H9 (cell line): ENCODE results near the gene ZNF469. TPM values are rescaled to one million over a fixed set of nuclear protein-coding genes. Genes with fewer than 3 reads are reported as not detected.

Experiments
- DNase-seq: peaks from one replicate; pipeline ENCODE4 v3.0.0-alpha.2; 2017
- H2AFZ ChIP-seq: one replicate; pipeline ENCODE4 v1.6.1; 2013; ENCODE audit warnings: mild to moderate bottlenecking, low read length, control low read depth, moderate library complexity
- H2AK5ac ChIP-seq: 2 replicates; pipeline ENCODE4 v1.6.1; 2013; ENCODE audit warnings: low read length, control low read depth, mixed read lengths; ENCODE audit not compliant: insufficient read length
- H2BK120ac ChIP-seq: one replicate; pipeline ENCODE4 v1.6.1; 2013; ENCODE audit warnings: low read depth, mild to moderate bottlenecking, low read length, control low read depth, inconsistent platforms; ENCODE audit not compliant: poor library complexity, severe bottlenecking
- H2BK12ac ChIP-seq: 2 replicates; pipeline ENCODE4 v1.6.1; 2013; ENCODE audit warnings: low read length, control low read depth, mixed read lengths, low read depth; ENCODE audit not compliant: insufficient read length
- H2BK15ac ChIP-seq: 2 replicates; pipeline ENCODE4 v1.6.1; 2013; ENCODE audit warnings: low read depth, low read length, control low read depth
- H2BK20ac ChIP-seq: one replicate; pipeline ENCODE4 v1.6.1; 2013; ENCODE audit warnings: low read depth, mild to moderate bottlenecking, low read length, control low read depth, inconsistent platforms; ENCODE audit not compliant: poor library complexity, severe bottlenecking
- H2BK5ac ChIP-seq: 2 replicates; pipeline ENCODE4 v1.6.1; 2013; ENCODE audit warnings: low read length, control low read depth, mixed read lengths; ENCODE audit not compliant: insufficient read length
- H3K14ac ChIP-seq: 2 replicates; pipeline ENCODE4 v1.6.1; 2013; ENCODE audit warnings: low read length, control low read depth; ENCODE audit not compliant: insufficient read depth
- H3K18ac ChIP-seq: 2 replicates; pipeline ENCODE4 v1.6.1; 2013; ENCODE audit warnings: low read depth, mild to moderate bottlenecking, mixed read lengths, low read length, control low read depth; ENCODE audit not compliant: insufficient read length
- H3K23ac ChIP-seq: 2 replicates; pipeline ENCODE4 v1.6.1; 2013; ENCODE audit warnings: low read length, control low read depth, mixed read lengths, low read depth; ENCODE audit not compliant: insufficient read length
- H3K23me2 ChIP-seq: 2 replicates; pipeline ENCODE4 v1.6.1; 2013; ENCODE audit warnings: low read depth, mild to moderate bottlenecking, mixed read lengths, low read length, control low read depth; ENCODE audit not compliant: insufficient read length, poor library complexity, severe bottlenecking
- H3K27ac ChIP-seq: 2 replicates; pipeline ENCODE4 v1.5.1; 2013; ENCODE audit warnings: low read length, control low read depth, mixed read lengths, low read depth; ENCODE audit not compliant: insufficient read length
- H3K27me3 ChIP-seq: 2 replicates; pipeline ENCODE4 v1.6.1; 2013; ENCODE audit warnings: low read length, control low read depth, inconsistent platforms; ENCODE audit not compliant: insufficient read depth
- H3K4ac ChIP-seq: 2 replicates; pipeline ENCODE4 v1.6.1; 2013; ENCODE audit warnings: low read depth, mild to moderate bottlenecking, control low read depth, inconsistent platforms, low read length, moderate library complexity
- H3K4me1 ChIP-seq: 2 replicates; pipeline ENCODE4 v1.6.1; 2013; ENCODE audit warnings: low read length, control low read depth, inconsistent platforms; ENCODE audit not compliant: insufficient read depth
- H3K4me2 ChIP-seq: 2 replicates; pipeline ENCODE4 v1.6.1; 2013; ENCODE audit warnings: low read length, control low read depth, mixed read lengths; ENCODE audit not compliant: insufficient read length, insufficient read depth
- H3K56ac ChIP-seq: 2 replicates; pipeline ENCODE4 v1.6.1; 2013; ENCODE audit warnings: low read depth, mild to moderate bottlenecking, mixed read lengths, low read length, control low read depth; ENCODE audit not compliant: insufficient read length
- H3K79me1 ChIP-seq: 2 replicates; pipeline ENCODE4 v1.6.1; 2013; ENCODE audit warnings: low read depth, mild to moderate bottlenecking, moderate library complexity, low read length, control low read depth, inconsistent platforms; ENCODE audit not compliant: insufficient read depth, poor library complexity, severe bottlenecking
- H3K79me2 ChIP-seq: 2 replicates; pipeline ENCODE4 v1.6.1; 2013; ENCODE audit warnings: low read length, control low read depth, inconsistent platforms; ENCODE audit not compliant: insufficient read depth
- H3K9ac ChIP-seq: 2 replicates; pipeline ENCODE4 v1.6.1; 2013; ENCODE audit warnings: low read length, control low read depth, mixed read lengths; ENCODE audit not compliant: insufficient read length; ENCODE audit errors: extremely low read depth
- H3K9me3 ChIP-seq: one replicate; pipeline ENCODE4 v1.6.1; 2013; ENCODE audit warnings: low read depth, low read length, inconsistent platforms; ENCODE audit not compliant: control insufficient read depth
- H3T11ph ChIP-seq: one replicate; pipeline ENCODE4 v1.6.1; 2013; ENCODE audit warnings: mild to moderate bottlenecking, low read length, control low read depth, inconsistent platforms
- H4K20me1 ChIP-seq: one replicate; pipeline ENCODE4 v1.6.1; 2013; ENCODE audit not compliant: control insufficient read depth, insufficient read length, insufficient read depth
- H4K5ac ChIP-seq: 2 replicates; pipeline ENCODE4 v1.6.1; 2013; ENCODE audit warnings: low read depth, mild to moderate bottlenecking, mixed read lengths, low read length, control low read depth; ENCODE audit not compliant: insufficient read length
- H4K8ac ChIP-seq: replicated peaks from 2 replicates; pipeline ENCODE4 v1.6.1; 2013; ENCODE audit warnings: low read length, control low read depth, mixed read lengths, low read depth; ENCODE audit not compliant: insufficient read length
- H4K91ac ChIP-seq: 2 replicates; pipeline ENCODE4 v1.6.1; 2013; ENCODE audit warnings: low read depth, mild to moderate bottlenecking, moderate library complexity, mixed read lengths, low read length, control low read depth; ENCODE audit not compliant: insufficient read length
- H3K27ac Mint-ChIP-seq, 3 experiments: 2 replicates in 2 of 3; 3 replicates in 1 of 3; pipeline ENCODE4 v1.8.0; 2020 to 2021; ENCODE audit warnings: mixed read lengths in 3 of 3, mild to moderate bottlenecking in 1 of 3, moderate library complexity in 1 of 3
- H3K27me3 Mint-ChIP-seq: 2 replicates; pipeline ENCODE4 v1.8.0; 2021; ENCODE audit warnings: low read depth, mild to moderate bottlenecking, moderate library complexity, mixed read lengths
- H3K36me3 Mint-ChIP-seq, 3 experiments: 2 replicates in 2 of 3; 3 replicates in 1 of 3; pipeline ENCODE4 v1.8.0; 2020 to 2021; ENCODE audit warnings: low read depth in 3 of 3, mixed read lengths in 3 of 3; ENCODE audit not compliant: insufficient read depth in 1 of 3
- H3K4me1 Mint-ChIP-seq, 2 experiments: 2 replicates each; pipeline ENCODE4 v1.8.0; 2020; ENCODE audit warnings: mixed read lengths in 2 of 2
- H3K4me3 Mint-ChIP-seq, 2 experiments: 2 replicates in 1 of 2; 3 replicates in 1 of 2; pipeline ENCODE4 v1.8.0; 2020 to 2021; ENCODE audit warnings: mild to moderate bottlenecking in 2 of 2, mixed read lengths in 2 of 2, moderate library complexity in 1 of 2
- H3K9me3 Mint-ChIP-seq, 2 experiments: 2 replicates in 1 of 2; 3 replicates in 1 of 2; pipeline ENCODE4 v1.8.0; 2020; ENCODE audit warnings: mild to moderate bottlenecking in 2 of 2, mixed read lengths in 2 of 2, moderate library complexity in 1 of 2
- CTCF ChIP-seq: fragments of 200-600 bp; sonication (generic); conservative IDR thresholded peaks from 3 replicates; pipeline ENCODE4 v1.8.0; 2021; ENCODE audit warnings: antibody characterized with exemption, mild to moderate bottlenecking
- WGBS: extraction: QIAGEN DNeasy Blood & Tissue Kit; methylation state at CpG from one replicate; pipeline ENCODE4 v1.1.7; 2013; ENCODE audit warnings: missing lambda C conversion rate, low lambda C conversion rate, mixed read lengths; ENCODE audit not compliant: insufficient read length; ENCODE audit errors: extremely low coverage; 5-methylcytosine and 5-hydroxymethylcytosine counted together
- total RNA-seq: library from RNA; stranded (reverse); gene quantifications from 2 replicates; pipeline ENCODE4 v1.2.1, GENCODE V29; 2021

The ZNF469 gene
- total RNA-seq, 1 experiment from 2014 or later = 4.4 TPM

GRCh38 chr16:88378836-88379693 lies 3.7 kb upstream of the ZNF469 start:
- Histone ChIP-seq H3K9me3 (no peaks in the 10 kb centered on the region), H2BK20ac (no peak overlapping the region), H2BK12ac (no peak overlapping the region), H3K4me2 (no peak overlapping the region), H3K56ac (no peak overlapping the region), H2BK120ac (no peak overlapping the region), H4K8ac (no peak overlapping the region), H2BK5ac (no peak overlapping the region), H2AK5ac (no peak overlapping the region), H3K18ac (no peak overlapping the region), H4K5ac (no peak overlapping the region), H3K4ac (no peak overlapping the region), H3K4me1 (peaks cover 3% of the 10 kb centered on the region; the same call in 1 of the 2 replicates), H4K20me1 (no peaks in the 10 kb centered on the region), H3K9ac (no peak overlapping the region), H2AFZ (no peak overlapping the region), H2BK15ac (no peak overlapping the region), H4K91ac (no peak overlapping the region), H3T11ph (no peak overlapping the region), H3K79me1 (no peaks in the 10 kb centered on the region), H3K27me3 (peaks cover 5% of the 10 kb centered on the region; the same call in 1 of the 2 replicates), H3K79me2 (no peaks in the 10 kb centered on the region), H3K23ac (no peak overlapping the region), H3K14ac (no peak overlapping the region), H3K27ac (no peak overlapping the region), H3K23me2 (peaks cover 2% of the 10 kb centered on the region)
- peaks cover 8% of the 10 kb centered on the region in 2 experiments for H3K4me1 Mint-ChIP-seq
- peaks cover 17% of the 10 kb centered on the region for H3K27me3 Mint-ChIP-seq
- WGBS = no CpG with 5 or more reads among the region's 25 CpGs
- DNase-seq = no peak
- no peak overlapping the region for H3K4me3 Mint-ChIP-seq
- no peaks in the 10 kb centered on the region for H3K36me3 Mint-ChIP-seq
- H3K27ac Mint-ChIP-seq = no peak overlapping the region
- no peak for TF ChIP-seq CTCF
- H3K9me3 Mint-ChIP-seq = no peaks in the 10 kb centered on the region
